MM.1S (cell line): ENCODE data around the gene DNM1.
"Not testable (repeated sequence)": the region's sequence is repeated elsewhere in the genome, so short reads cannot be mapped to it uniquely, and the experiment has no call there.

Experiments
- DNase-seq: peaks from one replicate; pipeline ENCODE4 v3.0.0-alpha.2; 2015
- H2AFZ ChIP-seq: fragments of 300-600 bp; sonication (generic); 2 replicates; pipeline ENCODE4 v1.6.0; 2016; ENCODE audit warnings: antibody characterized with exemption, low read length
- H3F3A ChIP-seq: fragments of 300-600 bp; sonication (generic); 2 replicates; pipeline ENCODE4 v1.6.1; 2016; ENCODE audit warnings: mild to moderate bottlenecking, antibody characterized with exemption, low read length, moderate library complexity, mixed read lengths; ENCODE audit not compliant: insufficient read depth
- H3K27ac ChIP-seq: fragments of 300-600 bp; sonication (generic); 2 replicates; pipeline ENCODE4 v1.5.1; 2016; ENCODE audit warnings: mild to moderate bottlenecking, low read length
- H3K27me3 ChIP-seq: fragments of 300-600 bp; sonication (generic); replicated peaks from 2 replicates; pipeline ENCODE4 v1.6.0; 2016; ENCODE audit warnings: low read length; ENCODE audit not compliant: insufficient read depth
- H3K36me3 ChIP-seq: fragments of 300-600 bp; sonication (generic); replicated peaks from 2 replicates; pipeline ENCODE4 v1.6.1; 2016; ENCODE audit warnings: mild to moderate bottlenecking, low read length, mixed read lengths; ENCODE audit not compliant: insufficient read depth
- H3K4me1 ChIP-seq: fragments of 300-600 bp; sonication (generic); 2 replicates; pipeline ENCODE4 v1.6.1; 2016; ENCODE audit warnings: low read length, mixed read lengths
- H3K4me2 ChIP-seq: fragments of 300-600 bp; sonication (generic); 2 replicates; pipeline ENCODE4 v1.6.0; 2016; ENCODE audit warnings: low read depth, low read length
- H3K4me3 ChIP-seq: fragments of 300-600 bp; sonication (generic); 2 replicates; pipeline ENCODE4 v1.5.1; 2016; ENCODE audit warnings: low read length, mixed read lengths
- H3K79me2 ChIP-seq: fragments of 300-600 bp; sonication (generic); 2 replicates; pipeline ENCODE4 v1.6.1; 2016; ENCODE audit warnings: mixed run types, low read length, mixed read lengths
- H3K9ac ChIP-seq: fragments of 300-600 bp; sonication (generic); 2 replicates; pipeline ENCODE4 v1.6.1; 2016; ENCODE audit warnings: low read length, mixed read lengths
- H3K9me2 ChIP-seq: fragments of 300-600 bp; sonication (generic); replicated peaks from 2 replicates; pipeline ENCODE4 v1.6.1; 2016; ENCODE audit warnings: mild to moderate bottlenecking, low read length, mixed read lengths; ENCODE audit not compliant: insufficient read depth
- H3K9me3 ChIP-seq: fragments of 300-600 bp; sonication (generic); replicated peaks from 2 replicates; pipeline ENCODE4 v1.6.1; 2016; ENCODE audit warnings: mild to moderate bottlenecking, low read length, mixed read lengths; ENCODE audit not compliant: insufficient read depth
- H4K20me1 ChIP-seq: fragments of 300-600 bp; sonication (generic); 2 replicates; pipeline ENCODE4 v1.6.1; 2016; ENCODE audit warnings: mild to moderate bottlenecking, low read length, moderate library complexity, mixed read lengths; ENCODE audit not compliant: insufficient read depth
- CTCF ChIP-seq: fragments of 300-600 bp; sonication (generic); IDR thresholded peaks from 2 replicates; pipeline ENCODE4 v1.5.1; 2016; ENCODE audit warnings: antibody characterized with exemption, low read length, mixed read lengths
- EZH2 ChIP-seq: fragments of 300-600 bp; sonication (generic); optimal IDR thresholded peaks from 2 replicates; pipeline ENCODE3; 2017; ENCODE audit warnings: low read depth, mild to moderate bottlenecking, antibody characterized with exemption, low read length, mixed read lengths
- EZH2phosphoT487 ChIP-seq: fragments of 300-600 bp; sonication (generic); IDR thresholded peaks from 2 replicates; pipeline ENCODE4 v1.6.1; 2018; ENCODE audit warnings: antibody characterized with exemption, low read length

The DNM1 gene

GRCh38 chr9:128224877-128225276, 21.7 kb downstream of the DNM1 start:
- Histone ChIP-seq H3F3A (no peaks in the 10 kb centered on the region), H3K9me2 (no peaks in the 10 kb centered on the region), H3K79me2 (no peaks in the 10 kb centered on the region), H3K27ac (no peak overlapping the region), H4K20me1 (no peaks in the 10 kb centered on the region), H3K36me3 (no peaks in the 10 kb centered on the region), H3K4me2 (no peak overlapping the region), H3K4me1 (no peaks in the 10 kb centered on the region), H3K27me3 (peaks cover 58% of the 10 kb centered on the region), H3K9ac (no peak overlapping the region), H3K9me3 (no peaks in the 10 kb centered on the region), H2AFZ (no peak overlapping the region), H3K4me3 (no peak overlapping the region)
- TF ChIP-seq EZH2 (no peak), CTCF (no peak), EZH2phosphoT487 (no peak)
- DNase-seq = no peak

- Histone ChIP-seq H3K36me3 (no peaks in the 10 kb centered on the region), H3K27ac (no peak overlapping the region), H3K4me2 (no peak overlapping the region), H3K79me2 (no peaks in the 10 kb centered on the region), H3K4me3 (no peak overlapping the region), H3K9me2 (no peaks in the 10 kb centered on the region), H3K27me3 (peaks cover 52% of the 10 kb centered on the region), H4K20me1 (no peaks in the 10 kb centered on the region), H3K9me3 (no peaks in the 10 kb centered on the region), H3K4me1 (no peaks in the 10 kb centered on the region), H3K9ac (no peak overlapping the region), H2AFZ (no peak overlapping the region), H3F3A (no peaks in the 10 kb centered on the region)
- TF ChIP-seq CTCF = no peak
- TF ChIP-seq EZH2 = no peak
- no peak for TF ChIP-seq EZH2phosphoT487
- DNase-seq = no peak
Measured at GRCh38 chr9:128225770-128226411, 22.7 kb downstream of the DNM1 start.

- Histone ChIP-seq H3K4me2 (no peak overlapping the region), H4K20me1 (no peaks in the 10 kb centered on the region), H3K4me1 (no peaks in the 10 kb centered on the region), H3K36me3 (no peaks in the 10 kb centered on the region), H3K4me3 (no peak overlapping the region), H3K9ac (no peak overlapping the region), H3K79me2 (no peaks in the 10 kb centered on the region), H3K27me3 (peaks cover 51% of the 10 kb centered on the region), H3K27ac (no peak overlapping the region), H3F3A (no peaks in the 10 kb centered on the region), H3K9me3 (no peaks in the 10 kb centered on the region), H3K9me2 (no peaks in the 10 kb centered on the region), H2AFZ (no peak overlapping the region)
- no peak for DNase-seq
- no peak for TF ChIP-seq EZH2
- TF ChIP-seq EZH2phosphoT487 = no peak
- TF ChIP-seq CTCF = no peak
Measured at GRCh38 chr9:128226412-128226801, 23.2 kb downstream of the DNM1 start.

- not testable (repeated sequence) for H3K79me2 ChIP-seq, H2AFZ ChIP-seq, H3K27ac ChIP-seq, H3K9ac ChIP-seq, H3F3A ChIP-seq, H3K4me1 ChIP-seq, H3K36me3 ChIP-seq, H3K9me2 ChIP-seq, DNase-seq, H3K4me2 ChIP-seq, H4K20me1 ChIP-seq, H3K9me3 ChIP-seq, H3K4me3 ChIP-seq
- peaks cover 57% of the 10 kb centered on the region for H3K27me3 ChIP-seq
Measured at GRCh38 chr9:128230897-128231296, 27.7 kb downstream of the DNM1 start.
